SK-N-SH treated with all-trans-retinoic acid at 6 μM for 48 hours (cell line): Measurements from ENCODE around the gene NUP93.

ENCODE experiments used
- ATAC-seq: fragments of 200-7000 bp; cut with Tn5 transposase; 3 replicates; pipeline ENCODE4 v1.9.1; 2020; ENCODE audit warnings: mild to moderate bottlenecking, moderate library complexity
- ARNTL ChIP-seq: fragments of 450-650 bp; formaldehyde crosslinking; IDR thresholded peaks from 2 replicates; pipeline ENCODE4 v1.5.0; 2020; ENCODE audit warnings: low read depth, mild to moderate bottlenecking, moderate library complexity, borderline replicate concordance
- BACH2 ChIP-seq: fragments of 250-450 bp; sonication (Bioruptor Pico); IDR thresholded peaks from 2 replicates; pipeline ENCODE4 v1.9.0; 2021; ENCODE audit warnings: mild to moderate bottlenecking, borderline replicate concordance
- CSDC2 ChIP-seq: fragments of 250-450 bp; sonication (Bioruptor Pico); IDR thresholded peaks from 2 replicates; pipeline ENCODE4 v1.5.0; 2020; ENCODE audit warnings: mild to moderate bottlenecking, moderate library complexity
- CSRNP3 ChIP-seq: fragments of 250-450 bp; sonication (Bioruptor Pico); IDR thresholded peaks from 2 replicates; pipeline ENCODE4 v1.5.1; 2021; ENCODE audit warnings: mild to moderate bottlenecking, moderate library complexity
- GLIS3 ChIP-seq: fragments of 250-450 bp; sonication (Bioruptor Pico); IDR thresholded peaks from 2 replicates; pipeline ENCODE4 v1.5.0; 2020; ENCODE audit warnings: mild to moderate bottlenecking, moderate library complexity
- ISL1 ChIP-seq: fragments of 250-450 bp; sonication (Bioruptor Pico); IDR thresholded peaks from 2 replicates; pipeline ENCODE4 v2.1.2; 2022; ENCODE audit warnings: mild to moderate bottlenecking, moderate library complexity
- OSR1 ChIP-seq: fragments of 250-450 bp; sonication (Bioruptor Pico); IDR thresholded peaks from 2 replicates; pipeline ENCODE4 v1.8.0; 2022; ENCODE audit warnings: moderate library complexity, mild to moderate bottlenecking, inconsistent platforms
- POU6F1 ChIP-seq: fragments of 250-450 bp; sonication (Bioruptor Pico); IDR thresholded peaks from 2 replicates; pipeline ENCODE4 v1.8.0; 2021; ENCODE audit warnings: low read depth, mild to moderate bottlenecking, moderate library complexity, borderline replicate concordance
- PPARA ChIP-seq: fragments of 250-450 bp; sonication (Bioruptor Pico); IDR thresholded peaks from 2 replicates; pipeline ENCODE4 v1.5.0; 2020; ENCODE audit warnings: mild to moderate bottlenecking, borderline replicate concordance
- RARB ChIP-seq: fragments of 250-450 bp; sonication (Bioruptor Pico); IDR thresholded peaks from 2 replicates; pipeline ENCODE4 v1.8.0; 2021; ENCODE audit warnings: mild to moderate bottlenecking, moderate library complexity
- SNAI2 ChIP-seq: fragments of 250-450 bp; sonication (Bioruptor Pico); IDR thresholded peaks from 2 replicates; pipeline ENCODE4 v1.5.0; 2020; ENCODE audit warnings: mild to moderate bottlenecking, moderate library complexity
- TCF4 ChIP-seq: fragments of 250-450 bp; sonication (Bioruptor Pico); IDR thresholded peaks from 2 replicates; pipeline ENCODE4 v1.8.0; 2021; ENCODE audit warnings: mild to moderate bottlenecking, moderate library complexity, borderline replicate concordance
- TOX ChIP-seq: fragments of 250-450 bp; sonication (Bioruptor Pico); IDR thresholded peaks from 2 replicates; pipeline ENCODE4 v1.8.0; 2021; ENCODE audit warnings: mild to moderate bottlenecking, moderate library complexity, borderline replicate concordance
- TSHZ2 ChIP-seq: fragments of 250-450 bp; sonication (Bioruptor Pico); IDR thresholded peaks from 2 replicates; pipeline ENCODE4 v1.5.0; 2020; ENCODE audit warnings: mild to moderate bottlenecking, moderate library complexity
- ZC3H10 ChIP-seq: fragments of 250-450 bp; sonication (Bioruptor Pico); IDR thresholded peaks from 2 replicates; pipeline ENCODE4 v1.5.1; 2021; ENCODE audit warnings: mild to moderate bottlenecking, moderate library complexity
- ZFP3 ChIP-seq: fragments of 250-450 bp; sonication (Bioruptor Pico); IDR thresholded peaks from 2 replicates; pipeline ENCODE4 v1.5.0; 2020; ENCODE audit warnings: mild to moderate bottlenecking, moderate library complexity
- ZFP30 ChIP-seq: fragments of 450-650 bp; formaldehyde crosslinking; IDR thresholded peaks from 2 replicates; pipeline ENCODE4 v1.5.0; 2022; ENCODE audit warnings: mild to moderate bottlenecking, moderate library complexity
- ZNF70 ChIP-seq: fragments of 450-650 bp; formaldehyde crosslinking; IDR thresholded peaks from 2 replicates; pipeline ENCODE4 v1.5.0; 2020; ENCODE audit warnings: mild to moderate bottlenecking, moderate library complexity
- ZNF8 ChIP-seq: fragments of 450-650 bp; formaldehyde crosslinking; IDR thresholded peaks from 2 replicates; pipeline ENCODE4 v1.5.0; 2020; ENCODE audit warnings: mild to moderate bottlenecking, moderate library complexity
- TF ChIP-seq, protein P1 (sequence below): fragments of 250-450 bp; sonication (Bioruptor Pico); IDR thresholded peaks from 2 replicates; pipeline ENCODE4 v1.5.1; 2020; ENCODE audit warnings: low read depth, mild to moderate bottlenecking, moderate library complexity
- TF ChIP-seq, protein P2 (sequence below): fragments of 250-450 bp; sonication (Bioruptor Pico); IDR thresholded peaks from 2 replicates; pipeline ENCODE4 v1.8.0; 2020; ENCODE audit warnings: mild to moderate bottlenecking, moderate library complexity, borderline replicate concordance

Gene NUP93

GRCh38 chr16:56758930-56759329 is 29.0 kb downstream of the NUP93 start:
- TF ChIP-seq CSDC2 (no peak), ZFP3 (no peak), POU6F1 (CRISPR knock-in tag) (no peak), PPARA (CRISPR knock-in tag) (no peak), ZFP30 (no peak), OSR1 (CRISPR knock-in tag) (no peak), GLIS3 (CRISPR knock-in tag) (no peak), SNAI2 (CRISPR knock-in tag) (no peak), RARB (CRISPR knock-in tag) (no peak), TOX (CRISPR knock-in tag) (no peak), ZC3H10 (CRISPR knock-in tag) (no peak)
- TF ChIP-seq, protein P1, sequence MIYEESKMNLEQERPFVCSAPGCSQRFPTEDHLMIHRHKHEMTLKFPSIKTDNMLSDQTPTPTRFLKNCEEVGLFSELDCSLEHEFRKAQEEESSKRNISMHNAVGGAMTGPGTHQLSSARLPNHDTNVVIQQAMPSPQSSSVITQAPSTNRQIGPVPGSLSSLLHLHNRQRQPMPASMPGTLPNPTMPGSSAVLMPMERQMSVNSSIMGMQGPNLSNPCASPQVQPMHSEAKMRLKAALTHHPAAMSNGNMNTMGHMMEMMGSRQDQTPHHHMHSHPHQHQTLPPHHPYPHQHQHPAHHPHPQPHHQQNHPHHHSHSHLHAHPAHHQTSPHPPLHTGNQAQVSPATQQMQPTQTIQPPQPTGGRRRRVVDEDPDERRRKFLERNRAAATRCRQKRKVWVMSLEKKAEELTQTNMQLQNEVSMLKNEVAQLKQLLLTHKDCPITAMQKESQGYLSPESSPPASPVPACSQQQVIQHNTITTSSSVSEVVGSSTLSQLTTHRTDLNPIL (CRISPR knock-in tag): no peak
- ATAC-seq: no peak

- no peak for TF ChIP-seq ARNTL
- TF ChIP-seq CSDC2: no peak
- TF ChIP-seq ZNF70 (CRISPR knock-in tag): no peak
- TF ChIP-seq, protein P1 (CRISPR knock-in tag): no peak
- no peak for TF ChIP-seq PPARA (CRISPR knock-in tag)
- no peak for TF ChIP-seq POU6F1 (CRISPR knock-in tag)
- TF ChIP-seq CSRNP3 (CRISPR knock-in tag): no peak
- no peak for TF ChIP-seq ISL1 (CRISPR knock-in tag)
- TF ChIP-seq ZNF8 (CRISPR knock-in tag): no peak
- no peak for TF ChIP-seq RARB (CRISPR knock-in tag)
- TF ChIP-seq BACH2 (CRISPR knock-in tag): no peak
- TF ChIP-seq, protein P2, sequence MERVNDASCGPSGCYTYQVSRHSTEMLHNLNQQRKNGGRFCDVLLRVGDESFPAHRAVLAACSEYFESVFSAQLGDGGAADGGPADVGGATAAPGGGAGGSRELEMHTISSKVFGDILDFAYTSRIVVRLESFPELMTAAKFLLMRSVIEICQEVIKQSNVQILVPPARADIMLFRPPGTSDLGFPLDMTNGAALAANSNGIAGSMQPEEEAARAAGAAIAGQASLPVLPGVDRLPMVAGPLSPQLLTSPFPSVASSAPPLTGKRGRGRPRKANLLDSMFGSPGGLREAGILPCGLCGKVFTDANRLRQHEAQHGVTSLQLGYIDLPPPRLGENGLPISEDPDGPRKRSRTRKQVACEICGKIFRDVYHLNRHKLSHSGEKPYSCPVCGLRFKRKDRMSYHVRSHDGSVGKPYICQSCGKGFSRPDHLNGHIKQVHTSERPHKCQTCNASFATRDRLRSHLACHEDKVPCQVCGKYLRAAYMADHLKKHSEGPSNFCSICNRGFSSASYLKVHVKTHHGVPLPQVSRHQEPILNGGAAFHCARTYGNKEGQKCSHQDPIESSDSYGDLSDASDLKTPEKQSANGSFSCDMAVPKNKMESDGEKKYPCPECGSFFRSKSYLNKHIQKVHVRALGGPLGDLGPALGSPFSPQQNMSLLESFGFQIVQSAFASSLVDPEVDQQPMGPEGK: no peak
- TF ChIP-seq ZFP30: no peak
- TF ChIP-seq OSR1 (CRISPR knock-in tag): no peak
- no peak for TF ChIP-seq TCF4 (CRISPR knock-in tag)
- no peak for TF ChIP-seq GLIS3 (CRISPR knock-in tag)
- no peak for TF ChIP-seq TOX (CRISPR knock-in tag)
- no peak for TF ChIP-seq SNAI2 (CRISPR knock-in tag)
- no peak for ATAC-seq
These were observed 33.5 kb downstream of the NUP93 start for GRCh38 chr16:56763291-56763916.

DNA sequence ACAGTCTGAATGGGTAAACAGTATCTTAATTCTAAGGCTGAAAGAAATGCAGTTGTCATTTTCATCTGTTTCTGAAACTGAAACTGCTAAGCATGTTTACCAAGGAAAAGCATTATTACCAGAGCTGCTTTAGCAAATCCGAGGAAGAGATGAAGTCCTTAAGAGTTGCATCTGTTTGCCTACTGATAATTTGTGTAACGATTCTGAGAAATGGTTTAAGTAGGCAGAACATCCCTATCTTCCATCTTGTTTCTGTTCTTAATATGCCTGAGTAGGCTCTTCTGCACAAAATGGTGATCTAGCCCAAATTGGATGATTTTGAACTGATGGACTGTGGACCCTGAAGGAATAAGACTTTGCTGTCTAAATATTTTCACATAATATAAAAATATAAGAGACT is 34.9 kb downstream of the NUP93 start:
- ATAC-seq: no peak
- TF ChIP-seq ISL1 (CRISPR knock-in tag) (no peak), RARB (CRISPR knock-in tag) (no peak), TSHZ2 (no peak)
